Endothelial cell of umbilical vein (primary cell): ENCODE results near the gene TSSK1B. TPM values are rescaled to one million over a fixed set of nuclear protein-coding genes. Genes with fewer than 3 reads are reported as not detected.

ENCODE experiments used
- BruUV-seq: library from RNA; stranded (reverse); fragments of 400-500 nt; replicated peaks from 2 replicates; lab custom pipeline; 2021; lab: Mats Ljungman, UMichigan
- CTCF ChIA-PET: fragments of 300-600, 350-600 bp; sonication (Branson Sonifier 250); formaldehyde crosslinking; loops from one replicate; lab custom pipeline; 2021; ENCODE audit warnings: antibody characterized with exemption, inconsistent platforms; lab: Charles Lee
- POLR2A ChIA-PET: fragments of 300-600, 350-600 bp; sonication (Branson Sonifier 250); formaldehyde crosslinking; loops from one replicate; lab custom pipeline; 2021; ENCODE audit warnings: antibody characterized with exemption, inconsistent platforms; lab: Charles Lee
- DNase-seq: peaks from one replicate; pipeline ENCODE4 v3.0.0-alpha.2; 2011; ENCODE audit warnings: low read depth, low spot score
- FAIRE-seq: peaks from 2 replicates; lab custom pipeline; 2011; peaks lifted over from hg19 to GRCh38; lab: Jason Lieb, UNC
- H2AFZ ChIP-seq: 2 replicates; pipeline ENCODE4 v1.6.0; 2012; ENCODE audit warnings: low read depth, low read length, control low read depth, inconsistent platforms
- H3K27ac ChIP-seq: 2 replicates; pipeline ENCODE4 v1.5.1; 2011; ENCODE audit warnings: low read depth, mild to moderate bottlenecking, control low read depth, low read length, moderate library complexity; ENCODE audit not compliant: insufficient read depth
- H3K27me3 ChIP-seq, 2 experiments: 2 replicates each; pipeline versions ENCODE4 v1.6.0 to v1.6.1; 2011; ENCODE audit warnings: low read length in 2 of 2, mixed read lengths in 1 of 2; ENCODE audit not compliant: control insufficient read depth in 2 of 2, insufficient read depth in 2 of 2
- H3K36me3 ChIP-seq, 2 experiments: 2 replicates in 1 of 2; 3 replicates in 1 of 2; pipeline ENCODE4 v1.5.1; 2011; ENCODE audit warnings: low read length in 2 of 2, mild to moderate bottlenecking in 1 of 2, moderate library complexity in 1 of 2; ENCODE audit not compliant: control insufficient read depth in 2 of 2, insufficient read depth in 2 of 2; ENCODE audit errors: extremely low read depth in 1 of 2
- H3K4me1 ChIP-seq: 3 replicates; pipeline ENCODE4 v1.5.1; 2011; ENCODE audit warnings: mild to moderate bottlenecking, low read length; ENCODE audit not compliant: control insufficient read depth, insufficient read depth; ENCODE audit errors: extremely low read depth
- H3K4me2 ChIP-seq: 2 replicates; pipeline ENCODE4 v1.6.1; 2011; ENCODE audit warnings: low read length, control low read depth, mixed read lengths; ENCODE audit not compliant: insufficient read depth
- H3K4me3 ChIP-seq, 3 experiments: fragments of 200-600 bp in 1 of 3; sonication (generic), shearing (Covaris generic) in 1 of 3; replicated peaks in 1 of 3; 2 replicates each; pipeline ENCODE4 v1.5.1; 2011 to 2016; ENCODE audit warnings: control low read depth in 3 of 3, low read length in 3 of 3, mild to moderate bottlenecking in 2 of 3, inconsistent platforms in 1 of 3, low read depth in 1 of 3, moderate library complexity in 1 of 3; ENCODE audit not compliant: insufficient read depth in 1 of 3
- H3K79me2 ChIP-seq: 2 replicates; pipeline ENCODE4 v1.6.0; 2012; ENCODE audit warnings: low read length, inconsistent platforms; ENCODE audit not compliant: control insufficient read depth, insufficient read depth
- H3K9ac ChIP-seq: replicated peaks from 2 replicates; pipeline ENCODE3; 2011; ENCODE audit warnings: low read length, control low read depth; ENCODE audit not compliant: insufficient read depth; ENCODE audit errors: extremely low read depth
- H3K9me1 ChIP-seq: replicated peaks from 3 replicates; pipeline ENCODE4 v1.6.0; 2011; ENCODE audit warnings: mild to moderate bottlenecking, low read length; ENCODE audit not compliant: control insufficient read depth, insufficient read depth; ENCODE audit errors: extremely low read depth
- H3K9me3 ChIP-seq: replicated peaks from 2 replicates; pipeline ENCODE4 v1.5.1; 2012; ENCODE audit warnings: low read length, inconsistent platforms; ENCODE audit not compliant: control insufficient read depth, insufficient read depth
- H4K20me1 ChIP-seq: replicated peaks from 2 replicates; pipeline ENCODE3; 2011; ENCODE audit warnings: mild to moderate bottlenecking, low read length; ENCODE audit not compliant: control insufficient read depth, insufficient read depth; ENCODE audit errors: extremely low read depth
- EZH2 ChIP-seq: IDR thresholded peaks from 2 replicates; pipeline ENCODE4 v1.6.1; 2012; ENCODE audit warnings: borderline replicate concordance, low read depth, mild to moderate bottlenecking, moderate library complexity, low read length, inconsistent platforms; ENCODE audit not compliant: severe bottlenecking
- FOS ChIP-seq: IDR thresholded peaks from 2 replicates; pipeline ENCODE4 v1.6.1; 2011; ENCODE audit warnings: mild to moderate bottlenecking, low read length, moderate library complexity, borderline replicate concordance; ENCODE audit not compliant: insufficient read depth
- GATA2 ChIP-seq: IDR thresholded peaks from 2 replicates; pipeline ENCODE4 v1.7.0; 2011; ENCODE audit warnings: low read depth, mild to moderate bottlenecking, moderate library complexity, mixed read lengths, low read length; ENCODE audit not compliant: insufficient read length, insufficient read depth
- JUN ChIP-seq: IDR thresholded peaks from 2 replicates; pipeline ENCODE4 v1.6.1; 2011; ENCODE audit warnings: borderline replicate concordance, low read depth; ENCODE audit not compliant: insufficient read length, insufficient read depth
- MYC ChIP-seq: IDR thresholded peaks from one replicate; pipeline ENCODE4 v1.6.1; 2011; ENCODE audit warnings: mild to moderate bottlenecking, low read depth, low read length
- POLR2A ChIP-seq: IDR thresholded peaks from 2 replicates; pipeline ENCODE4 v1.6.1; 2012; ENCODE audit warnings: low read depth, mild to moderate bottlenecking, control low read depth, low read length
- POLR2AphosphoS5 ChIP-seq: IDR thresholded peaks from 2 replicates; pipeline ENCODE4 v1.6.1; 2012; ENCODE audit warnings: low read depth, mild to moderate bottlenecking, control low read depth, low read length, moderate library complexity; ENCODE audit not compliant: insufficient read depth
- dilution Hi-C: fragments of 300-500 bp; cut with MboI; formaldehyde crosslinking; loops from one replicate; pipeline ENCODE4 v1.15.0; 2019; ENCODE audit warnings: low sequenced_read_pairs; ENCODE audit not compliant: extremely low pct_ligation_motif_present
- intact Hi-C: fragments of 100-400 bp; cut with micrococcal nuclease; formaldehyde crosslinking; loops from one replicate; pipeline ENCODE4 v1.10.0; 2022
- polyA plus RNA-seq, 4 experiments: library from polyadenylated mRNA; depleted of rRNA in 3 of 4; stranded (reverse) in 3 of 4; unstranded in 1 of 4; fragments of >200 nt; gene quantifications; 2 replicates each; pipeline versions ENCODE4 v1.2.1 to v1.2.3, GENCODE V29; 2011 to 2012; ENCODE audit warnings: missing spikeins in 1 of 4
- total RNA-seq: library from RNA; stranded (reverse); gene quantifications from 2 replicates; pipeline ENCODE4 v1.2.3, GENCODE V29; 2021
- TF ChIP-seq, protein P1 (sequence below), 2 donors: IDR thresholded peaks; 1 replicate in 1 of 2; 2 replicates in 1 of 2; pipeline ENCODE4 v1.5.1; 2011; ENCODE audit warnings: low read length in 2 of 2, mild to moderate bottlenecking in 2 of 2, moderate library complexity in 2 of 2, control low read depth in 1 of 2, inconsistent platforms in 1 of 2, low read depth in 1 of 2; ENCODE audit not compliant: insufficient read depth in 1 of 2; ENCODE audit errors: extremely low read depth in 1 of 2
- TF ChIP-seq, protein P2 (sequence below): IDR thresholded peaks from 2 replicates; pipeline ENCODE4 v1.6.1; 2011; ENCODE audit not compliant: insufficient read depth, insufficient read length

TSSK1B gene
- total and polyA plus RNA-seq, 2 donors (not counting 3 experiments of a cell fraction or from before 2014, with no cell fraction given) = 0.03 TPM; not detected in 1

DNA sequence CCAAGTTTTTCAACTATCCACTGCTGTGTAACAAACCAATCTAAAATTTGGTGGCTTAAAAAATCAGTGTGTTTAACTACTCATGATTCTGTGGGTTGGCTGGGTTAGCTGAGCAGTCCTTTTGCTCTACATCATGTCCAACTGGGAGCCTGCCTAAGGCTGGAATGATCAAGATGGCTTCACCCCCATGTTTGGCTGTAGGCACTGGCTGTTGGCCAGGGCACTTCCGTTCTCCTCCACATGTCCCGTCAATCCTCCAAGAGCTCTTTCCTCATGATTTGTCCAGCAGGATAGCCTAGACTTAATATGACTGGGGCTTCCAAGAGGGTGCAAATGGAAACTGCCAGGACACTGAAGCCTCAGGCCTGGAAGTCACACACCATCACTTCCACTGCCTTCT lies 17.0 kb upstream of the TSSK1B start:
- no TSS peak for BruUV-seq
- intact Hi-C loops (no loop called here), dilution Hi-C loops (no loop called here)
- ChIA-PET POLR2A (no interaction called here), CTCF (no interaction called here)
- FAIRE-seq = no peak
- no peaks in the 10 kb centered on the region for H3K9me3 ChIP-seq
- H3K4me3 ChIP-seq = no peak overlapping the region
- no peaks in the 10 kb centered on the region for H3K36me3 ChIP-seq
- DNase-seq = no peak
- H2AFZ ChIP-seq = no peak overlapping the region
- no peaks in the 10 kb centered on the region for H4K20me1 ChIP-seq
- no peak for TF ChIP-seq POLR2AphosphoS5
- no peak for TF ChIP-seq MYC
- TF ChIP-seq, protein P1, sequence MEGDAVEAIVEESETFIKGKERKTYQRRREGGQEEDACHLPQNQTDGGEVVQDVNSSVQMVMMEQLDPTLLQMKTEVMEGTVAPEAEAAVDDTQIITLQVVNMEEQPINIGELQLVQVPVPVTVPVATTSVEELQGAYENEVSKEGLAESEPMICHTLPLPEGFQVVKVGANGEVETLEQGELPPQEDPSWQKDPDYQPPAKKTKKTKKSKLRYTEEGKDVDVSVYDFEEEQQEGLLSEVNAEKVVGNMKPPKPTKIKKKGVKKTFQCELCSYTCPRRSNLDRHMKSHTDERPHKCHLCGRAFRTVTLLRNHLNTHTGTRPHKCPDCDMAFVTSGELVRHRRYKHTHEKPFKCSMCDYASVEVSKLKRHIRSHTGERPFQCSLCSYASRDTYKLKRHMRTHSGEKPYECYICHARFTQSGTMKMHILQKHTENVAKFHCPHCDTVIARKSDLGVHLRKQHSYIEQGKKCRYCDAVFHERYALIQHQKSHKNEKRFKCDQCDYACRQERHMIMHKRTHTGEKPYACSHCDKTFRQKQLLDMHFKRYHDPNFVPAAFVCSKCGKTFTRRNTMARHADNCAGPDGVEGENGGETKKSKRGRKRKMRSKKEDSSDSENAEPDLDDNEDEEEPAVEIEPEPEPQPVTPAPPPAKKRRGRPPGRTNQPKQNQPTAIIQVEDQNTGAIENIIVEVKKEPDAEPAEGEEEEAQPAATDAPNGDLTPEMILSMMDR (IDR thresholded peaks at IDR 0.05; ENCODE audit: extremely low read depth in 1 of 2, insufficient read depth in 1 of 2, low read depth in 1 of 2, low read length in 2 of 2) = no peak
- TF ChIP-seq FOS = no peak
- TF ChIP-seq POLR2A = no peak
- TF ChIP-seq JUN = no peak
- no peak for TF ChIP-seq EZH2
- TF ChIP-seq GATA2 = no peak
- TF ChIP-seq, protein P2, sequence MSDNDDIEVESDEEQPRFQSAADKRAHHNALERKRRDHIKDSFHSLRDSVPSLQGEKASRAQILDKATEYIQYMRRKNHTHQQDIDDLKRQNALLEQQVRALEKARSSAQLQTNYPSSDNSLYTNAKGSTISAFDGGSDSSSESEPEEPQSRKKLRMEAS = no peak
- H3K27ac ChIP-seq = no peak overlapping the region
- H3K4me1 ChIP-seq = no peaks in the 10 kb centered on the region
- no peaks in the 10 kb centered on the region for H3K9me1 ChIP-seq
- no peak overlapping the region for H3K4me2 ChIP-seq
- H3K9ac ChIP-seq = no peak overlapping the region
- peaks cover 3 to 9% of the 10 kb centered on the region in 2 experiments for H3K27me3 ChIP-seq
- H3K79me2 ChIP-seq = no peaks in the 10 kb centered on the region
